Caco-2 (cell line): Measurements from ENCODE around the gene NTRK1. TPM values are rescaled to one million over a fixed set of nuclear protein-coding genes. Genes with fewer than 3 reads are reported as not detected.
A peak's percentile ranks its signal among the peaks of the same experiment; 100 is the strongest.

Experiments used
- BruUV-seq: library from RNA; stranded (reverse); fragments of 400-500 nt; replicated peaks from 2 replicates; lab custom pipeline; 2021; lab: Mats Ljungman, UMichigan
- CTCF ChIA-PET: fragments of 300-600 bp; sonication (Branson Sonifier 250); formaldehyde crosslinking; loops from one replicate; lab custom pipeline; 2022; ENCODE audit warnings: antibody characterized with exemption; lab: Charles Lee
- POLR2A ChIA-PET: fragments of 300-600 bp; sonication (Branson Sonifier 250); formaldehyde crosslinking; loops from one replicate; lab custom pipeline; 2022; ENCODE audit warnings: antibody characterized with exemption; lab: Charles Lee
- DNase-seq, 2 experiments: peaks; one replicate each; pipeline versions ENCODE4 v3.0.0 to v3.0.0-alpha.2; 2020 to 2022
- H3K27me3 ChIP-seq: replicated peaks from 2 replicates; pipeline ENCODE4 v1.6.0; 2011; ENCODE audit warnings: low read length; ENCODE audit not compliant: control insufficient read depth, insufficient read depth
- H3K36me3 ChIP-seq: 2 replicates; pipeline ENCODE4 v1.5.1; 2011; ENCODE audit warnings: low read length; ENCODE audit not compliant: control insufficient read depth, insufficient read depth
- H3K4me1 ChIP-seq: fragments of 250-450 bp; sonication (Bioruptor Pico); 2 replicates; pipeline ENCODE4 v1.5.1; 2020; ENCODE audit warnings: mild to moderate bottlenecking
- H3K4me3 ChIP-seq: 2 replicates; pipeline ENCODE4 v1.5.1; 2011; ENCODE audit warnings: low read depth, mild to moderate bottlenecking, control low read depth, low read length
- H3K9me3 ChIP-seq: fragments of 250-450 bp; sonication (Bioruptor Pico); 2 replicates; pipeline ENCODE4 v1.5.1; 2020; ENCODE audit warnings: mild to moderate bottlenecking, moderate library complexity
- H3K27ac Mint-ChIP-seq: one replicate; pipeline ENCODE4 v1.8.0; 2022; ENCODE audit warnings: mixed read lengths; ENCODE audit not compliant: unreplicated experiment
- H3K27me3 Mint-ChIP-seq: one replicate; pipeline ENCODE4 v1.8.0; 2022; ENCODE audit warnings: mixed read lengths; ENCODE audit not compliant: insufficient read depth, unreplicated experiment
- H3K36me3 Mint-ChIP-seq: one replicate; pipeline ENCODE4 v1.8.0; 2022; ENCODE audit warnings: mild to moderate bottlenecking, mixed read lengths; ENCODE audit not compliant: insufficient read depth, unreplicated experiment
- H3K4me1 Mint-ChIP-seq: one replicate; pipeline ENCODE4 v1.8.0; 2022; ENCODE audit warnings: low read depth, mixed read lengths; ENCODE audit not compliant: unreplicated experiment
- H3K4me3 Mint-ChIP-seq: one replicate; pipeline ENCODE4 v1.8.0; 2022; ENCODE audit warnings: mild to moderate bottlenecking, moderate library complexity, mixed read lengths; ENCODE audit not compliant: unreplicated experiment
- H3K9me3 Mint-ChIP-seq: one replicate; pipeline ENCODE4 v1.8.0; 2022; ENCODE audit warnings: mixed read lengths; ENCODE audit not compliant: unreplicated experiment
- CTCF ChIP-seq, 2 experiments: fragments of 200-600 bp in 1 of 2; IDR thresholded peaks; 1 replicate in 1 of 2; 2 replicates in 1 of 2; pipeline versions ENCODE4 v1.5.1 to v1.8.0; 2011 to 2022; ENCODE audit warnings: antibody characterized with exemption in 1 of 2, control low read depth in 1 of 2, inconsistent platforms in 1 of 2, low read depth in 1 of 2, low read length in 1 of 2, mild to moderate bottlenecking in 1 of 2, moderate library complexity in 1 of 2; ENCODE audit not compliant: insufficient read depth in 1 of 2, severe bottlenecking in 1 of 2, unreplicated experiment in 1 of 2
- intact Hi-C: fragments of 100-400 bp; cut with micrococcal nuclease; formaldehyde crosslinking; loops from one replicate; pipeline ENCODE4 v1.10.0; 2022; ENCODE audit not compliant: unreplicated experiment
- total RNA-seq: library from RNA; stranded (reverse); gene quantifications from 2 replicates; pipeline ENCODE4 v1.2.3, GENCODE V29; 2022

Gene NTRK1
- total RNA-seq, 1 experiment from 2014 or later = not detected

- intact Hi-C loops = loop anchor here (1.0 kb wide), 2 partner anchors 30 to 35 kb away; no protein-coding TSS in a partner anchor
- Mint-ChIP-seq H3K27me3 (peaks cover 12% of the 10 kb centered on the region), H3K36me3 (no peaks in the 10 kb centered on the region), H3K9me3 (no peaks in the 10 kb centered on the region), H3K4me3 (peak overlapping the region; percentile 59), H3K4me1 (peaks cover 23% of the 10 kb centered on the region), H3K27ac (no peak overlapping the region)
- BruUV-seq = no TSS peak
- peak; percentile 83 to 89 for TF ChIP-seq CTCF (IDR thresholded peaks at IDR 0.05; ENCODE audit: insufficient read depth in 1 of 2, low read depth in 1 of 2, low read length in 1 of 2, severe bottlenecking in 1 of 2, unreplicated experiment in 1 of 2)
- peak; percentile 91 to 95 for DNase-seq
- Histone ChIP-seq H3K9me3 (no peaks in the 10 kb centered on the region), H3K27me3 (no peaks in the 10 kb centered on the region), H3K4me3 (no peak overlapping the region; the same call in 1 of the 2 replicates), H3K36me3 (no peaks in the 10 kb centered on the region), H3K4me1 (peaks cover 38% of the 10 kb centered on the region)
- ChIA-PET CTCF (interaction anchor here (0.6 to 3.0 kb wide), 10 partner anchors 16 to 407 kb away, joined by 3 to 36 read pairs (median 5); no protein-coding TSS in a partner anchor), POLR2A (interaction anchor here (0.6 kb wide), 1 partner anchor 1279 kb away, joined by 3 read pairs; no protein-coding TSS in a partner anchor)
Measured at GRCh38 chr1:156892190-156893047, 31.8 kb downstream of the NTRK1 start.

- Histone ChIP-seq H3K27me3 (no peaks in the 10 kb centered on the region), H3K9me3 (no peaks in the 10 kb centered on the region), H3K4me3 (no peak within 1 kb of the TSS), H3K36me3 (no peaks in the 10 kb centered on the region), H3K4me1 (peaks cover 42% of the 10 kb centered on the region)
- no peaks in the 10 kb centered on the region for H3K36me3 Mint-ChIP-seq
- peaks cover 12% of the 10 kb centered on the region for H3K27me3 Mint-ChIP-seq
- H3K4me3 Mint-ChIP-seq = peak within 1 kb of the TSS; percentile 59
- intact Hi-C loops = no loop called here
- peaks cover 29% of the 10 kb centered on the region for H3K4me1 Mint-ChIP-seq
- H3K9me3 Mint-ChIP-seq = no peaks in the 10 kb centered on the region
- CTCF ChIA-PET = interaction anchor here (0.6 to 3.0 kb wide), 6 partner anchors 17 to 346 kb away, joined by 3 to 36 read pairs (median 5); no protein-coding TSS in a partner anchor
- DNase-seq = no peak
- H3K27ac Mint-ChIP-seq = no peak within 1 kb of the TSS
- no peak for TF ChIP-seq CTCF (IDR thresholded peaks at IDR 0.05; ENCODE audit: insufficient read depth in 1 of 2, low read depth in 1 of 2, low read length in 1 of 2, severe bottlenecking in 1 of 2, unreplicated experiment in 1 of 2)
- POLR2A ChIA-PET = no interaction called here
- no TSS peak for BruUV-seq
Measured at GRCh38 chr1:156893048-156893953, 32.6 kb downstream of the NTRK1 start, which contains the start of gene PEAR1. TSS of gene PEAR1 (plus strand) at chr1:156893718. CDS start at chr1:156903927, 10,209 bp downstream.

GRCh38 chr1:156894001-156894400, 33.3 kb downstream of the NTRK1 start:
- Histone ChIP-seq H3K4me3 (no peak overlapping the region), H3K4me1 (peaks cover 42% of the 10 kb centered on the region), H3K27me3 (no peaks in the 10 kb centered on the region), H3K9me3 (no peaks in the 10 kb centered on the region), H3K36me3 (no peaks in the 10 kb centered on the region)
- ChIA-PET CTCF (no interaction called here), POLR2A (no interaction called here)
- no peaks in the 10 kb centered on the region for H3K9me3 Mint-ChIP-seq
- no peak for TF ChIP-seq CTCF (IDR thresholded peaks at IDR 0.05; ENCODE audit: insufficient read depth in 1 of 2, low read depth in 1 of 2, low read length in 1 of 2, severe bottlenecking in 1 of 2, unreplicated experiment in 1 of 2)
- peaks cover 33% of the 10 kb centered on the region for H3K4me1 Mint-ChIP-seq
- no TSS peak for BruUV-seq
- H3K27me3 Mint-ChIP-seq = peaks cover 8% of the 10 kb centered on the region
- H3K27ac Mint-ChIP-seq = no peak overlapping the region
- no peak for DNase-seq
- no peak overlapping the region for H3K4me3 Mint-ChIP-seq
- no peaks in the 10 kb centered on the region for H3K36me3 Mint-ChIP-seq
- intact Hi-C loops = no loop called here
